8988T (cell line): ENCODE data around the gene PTTG1IP.

Experiments
- DNase-seq: peaks from one replicate; pipeline ENCODE4 v3.0.0; 2011

Gene PTTG1IP

GRCh38 chr21:44858291-44858690 lies 15.2 kb downstream of the PTTG1IP start:
- no peak for DNase-seq

GRCh38 chr21:44857127-44857892 lies 16.2 kb downstream of the PTTG1IP start:
- no peak for DNase-seq

GRCh38 chr21:44856131-44856530 lies 17.4 kb downstream of the PTTG1IP start:
- no peak for DNase-seq

GRCh38 chr21:44855572-44855971 lies 17.9 kb downstream of the PTTG1IP start:
- no peak for DNase-seq

GRCh38 chr21:44854664-44855446 lies 18.6 kb downstream of the PTTG1IP start:
- no peak for DNase-seq

GRCh38 chr21:44854391-44854663 lies 19.2 kb downstream of the PTTG1IP start:
- DNase-seq: no peak

- no peak for DNase-seq
Observed at GRCh38 chr21:44853601-44854390, 19.7 kb downstream of the PTTG1IP start.

GRCh38 chr21:44850905-44851657 lies 22.4 kb downstream of the PTTG1IP start:
- DNase-seq: no peak

GRCh38 chr21:44850208-44850800 lies 23.2 kb downstream of the PTTG1IP start:
- DNase-seq: no peak

- DNase-seq: no peak
Observed at GRCh38 chr21:44849616-44850130, 23.8 kb downstream of the PTTG1IP start.

- no peak for DNase-seq
Observed at GRCh38 chr21:44848821-44849521, 24.5 kb downstream of the PTTG1IP start.

GRCh38 chr21:44847261-44848056 lies 26.0 kb downstream of the PTTG1IP start:
- no peak for DNase-seq

- no peak for DNase-seq
Observed at GRCh38 chr21:44846485-44847260, 26.8 kb downstream of the PTTG1IP start.

- DNase-seq: no peak
Observed at GRCh38 chr21:44846224-44846484, 27.3 kb downstream of the PTTG1IP start.

- peak; percentile 78 for DNase-seq
Observed at GRCh38 chr21:44845418-44846223, 27.9 kb downstream of the PTTG1IP start.

- DNase-seq: no peak
Observed at GRCh38 chr21:44844256-44844655, 29.2 kb downstream of the PTTG1IP start.

GRCh38 chr21:44842721-44843445 lies 30.6 kb downstream of the PTTG1IP start:
- DNase-seq: no peak

- no peak for DNase-seq
Observed at GRCh38 chr21:44842087-44842486, 31.4 kb downstream of the PTTG1IP start.

GRCh38 chr21:44840771-44841170 lies 32.7 kb downstream of the PTTG1IP start:
- DNase-seq: no peak
